ENCODE measurements around the gene FAM200B.

DNA sequence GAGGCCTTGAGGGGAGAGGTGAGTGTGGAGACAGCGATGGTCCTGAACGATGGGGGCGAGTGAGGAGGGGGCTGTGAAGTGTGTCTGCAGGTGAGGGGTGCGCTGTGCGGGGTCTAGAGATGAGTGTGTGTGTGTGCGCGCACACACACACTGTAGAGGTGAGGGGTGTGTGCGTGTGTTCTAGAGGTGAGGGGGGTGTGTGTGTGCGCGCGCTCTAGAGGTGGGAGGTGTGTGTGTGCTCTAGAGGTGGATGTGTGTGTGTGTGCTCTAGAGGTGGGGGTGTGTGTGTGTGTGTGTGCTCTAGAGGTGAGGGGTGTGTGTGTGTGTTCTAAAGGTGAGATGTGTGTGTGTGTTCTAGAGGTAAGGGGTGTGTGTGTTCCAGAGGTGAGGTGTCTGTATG lies 21.8 kb downstream of the FAM200B start:
- TF ChIP-seq, protein P1, sequence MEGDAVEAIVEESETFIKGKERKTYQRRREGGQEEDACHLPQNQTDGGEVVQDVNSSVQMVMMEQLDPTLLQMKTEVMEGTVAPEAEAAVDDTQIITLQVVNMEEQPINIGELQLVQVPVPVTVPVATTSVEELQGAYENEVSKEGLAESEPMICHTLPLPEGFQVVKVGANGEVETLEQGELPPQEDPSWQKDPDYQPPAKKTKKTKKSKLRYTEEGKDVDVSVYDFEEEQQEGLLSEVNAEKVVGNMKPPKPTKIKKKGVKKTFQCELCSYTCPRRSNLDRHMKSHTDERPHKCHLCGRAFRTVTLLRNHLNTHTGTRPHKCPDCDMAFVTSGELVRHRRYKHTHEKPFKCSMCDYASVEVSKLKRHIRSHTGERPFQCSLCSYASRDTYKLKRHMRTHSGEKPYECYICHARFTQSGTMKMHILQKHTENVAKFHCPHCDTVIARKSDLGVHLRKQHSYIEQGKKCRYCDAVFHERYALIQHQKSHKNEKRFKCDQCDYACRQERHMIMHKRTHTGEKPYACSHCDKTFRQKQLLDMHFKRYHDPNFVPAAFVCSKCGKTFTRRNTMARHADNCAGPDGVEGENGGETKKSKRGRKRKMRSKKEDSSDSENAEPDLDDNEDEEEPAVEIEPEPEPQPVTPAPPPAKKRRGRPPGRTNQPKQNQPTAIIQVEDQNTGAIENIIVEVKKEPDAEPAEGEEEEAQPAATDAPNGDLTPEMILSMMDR (IDR thresholded peaks at IDR 0.05): no peak
- TF ChIP-seq POLR2A (IDR thresholded peaks at IDR 0.05): no peak

Measured in testis (tissue), 2 donors.